GM12878 (cell line): ENCODE results near the gene HNRNPA0. TPM values are rescaled to one million over a fixed set of nuclear protein-coding genes. Genes with fewer than 3 reads are reported as not detected.

ENCODE experiments used
- ATAC-seq: fragments of 200-7000 bp; cut with Tn5 transposase; 3 replicates; pipeline ENCODE4 v1.9.1; 2020; ENCODE audit warnings: mild to moderate bottlenecking, moderate library complexity
- BruUV-seq: library from RNA; stranded (reverse); fragments of 400-500 nt; replicated peaks from 2 replicates; lab custom pipeline; 2021; lab: Mats Ljungman, UMichigan
- CTCF ChIA-PET: fragments of 300-600 bp; sonication (Branson Sonifier 250); formaldehyde crosslinking; extraction: SDS; loops from one replicate; lab custom pipeline; 2021; ENCODE audit warnings: inconsistent platforms; lab: Yijun Ruan, JAX
- POLR2A ChIA-PET: fragments of 350-600 bp; formaldehyde crosslinking; extraction: SDS; loops from one replicate; lab custom pipeline; 2021; ENCODE audit warnings: inconsistent platforms; lab: Charles Lee
- RAD21 ChIA-PET: fragments of 300-600 bp; sonication (Branson Sonifier 250); formaldehyde crosslinking; loops from one replicate; lab custom pipeline; 2023; ENCODE audit warnings: antibody characterized with exemption; ENCODE audit not compliant: unreplicated experiment; lab: Charles Lee
- SMC1A ChIA-PET: fragments of 300-600 bp; sonication (Branson Sonifier 250); formaldehyde crosslinking; loops from one replicate; lab custom pipeline; 2023; ENCODE audit not compliant: unreplicated experiment, uncharacterized antibody; lab: Charles Lee
- DNase-seq: peaks from one replicate; pipeline ENCODE4 v3.0.0-alpha.2; 2011; ENCODE audit warnings: low read depth, low spot score
- FAIRE-seq: peaks from 3 replicates; lab custom pipeline; 2011; peaks lifted over from hg19 to GRCh38; lab: Jason Lieb, UNC
- H2AFZ ChIP-seq: 2 replicates; pipeline ENCODE4 v1.6.0; 2011; ENCODE audit warnings: low read depth, low read length, control low read depth; ENCODE audit not compliant: control insufficient read depth
- H3K27ac ChIP-seq: 2 replicates; pipeline ENCODE4 v1.5.1; 2011; ENCODE audit warnings: control low read depth; ENCODE audit not compliant: control insufficient read depth, insufficient read depth
- H3K27me3 ChIP-seq, 2 experiments: replicated peaks in 1 of 2; 2 replicates each; pipeline versions ENCODE4 v1.6.0 to v1.6.1; 2011; ENCODE audit warnings: low read length in 1 of 2; ENCODE audit not compliant: control insufficient read depth in 2 of 2, insufficient read depth in 2 of 2
- H3K36me3 ChIP-seq, 2 experiments: 2 replicates each; pipeline ENCODE4 v1.5.1; 2011; ENCODE audit warnings: low read length in 1 of 2; ENCODE audit not compliant: control insufficient read depth in 2 of 2, insufficient read depth in 2 of 2
- H3K4me1 ChIP-seq: 2 replicates; pipeline ENCODE4 v1.6.1; 2011; ENCODE audit warnings: mild to moderate bottlenecking, low read length, moderate library complexity, mixed read lengths; ENCODE audit not compliant: control insufficient read depth, insufficient read depth
- H3K4me2 ChIP-seq: 2 replicates; pipeline ENCODE4 v1.6.0; 2011; ENCODE audit warnings: control low read depth; ENCODE audit not compliant: control insufficient read depth, insufficient read depth
- H3K4me3 ChIP-seq: fragments of 200-600 bp; sonication (generic); 2 replicates; pipeline ENCODE4 v1.5.1; 2016
- H3K79me2 ChIP-seq: 2 replicates; pipeline ENCODE4 v1.6.0; 2011; ENCODE audit warnings: low read length; ENCODE audit not compliant: control insufficient read depth, insufficient read depth
- H3K9ac ChIP-seq: 2 replicates; pipeline ENCODE4 v1.8.0; 2011; ENCODE audit warnings: low read length, control low read depth, mixed read lengths; ENCODE audit not compliant: control insufficient read depth, insufficient read depth
- H3K9me3 ChIP-seq: replicated peaks from 3 replicates; pipeline ENCODE4 v1.5.1; 2011; ENCODE audit warnings: mild to moderate bottlenecking, low read length; ENCODE audit not compliant: control insufficient read depth, insufficient read depth
- H4K20me1 ChIP-seq: 2 replicates; pipeline ENCODE4 v1.6.0; 2011; ENCODE audit not compliant: control insufficient read depth, insufficient read depth
- BACH1 ChIP-seq: fragments of 450-650 bp; IDR thresholded peaks from 2 replicates; pipeline ENCODE4 v1.6.1; 2017; ENCODE audit warnings: mild to moderate bottlenecking, borderline replicate concordance
- CREB1 ChIP-seq: IDR thresholded peaks from 2 replicates; pipeline ENCODE4 v1.6.1; 2012; ENCODE audit warnings: low read depth, mild to moderate bottlenecking, inconsistent platforms
- DPF2 ChIP-seq: fragments of 450-650 bp; IDR thresholded peaks from 2 replicates; pipeline ENCODE4 v1.6.1; 2017; ENCODE audit warnings: mild to moderate bottlenecking
- EED ChIP-seq: sonication (generic); IDR thresholded peaks from 2 replicates; pipeline ENCODE4 v1.6.1; 2016; ENCODE audit warnings: antibody characterized with exemption, low read depth
- HDAC6 ChIP-seq: fragments of 200-600 bp; sonication (generic); IDR thresholded peaks from one replicate; pipeline ENCODE4 v1.8.0; 2017; ENCODE audit warnings: antibody characterized with exemption; ENCODE audit not compliant: unreplicated experiment
- IRF4 ChIP-seq: IDR thresholded peaks from 2 replicates; pipeline ENCODE4 v1.6.1; 2011; ENCODE audit warnings: low read depth, low read length
- KAT2A ChIP-seq: conservative IDR thresholded peaks from 2 replicates; pipeline ENCODE4 v1.6.1; 2011; ENCODE audit warnings: low read depth, low read length; ENCODE audit not compliant: control insufficient read depth
- MEF2B ChIP-seq: fragments of 450-650 bp; IDR thresholded peaks from 2 replicates; pipeline ENCODE4 v1.6.1; 2018; ENCODE audit warnings: mild to moderate bottlenecking, moderate library complexity; ENCODE audit not compliant: partially characterized antibody, poor library complexity, severe bottlenecking
- MTA2 ChIP-seq: fragments of 450-650 bp; IDR thresholded peaks from 2 replicates; pipeline ENCODE4 v1.6.1; 2016; ENCODE audit warnings: low read depth, mild to moderate bottlenecking, moderate library complexity
- PAX5 ChIP-seq: IDR thresholded peaks from 2 replicates; pipeline ENCODE4 v1.6.1; 2011; ENCODE audit warnings: low read depth, low read length, borderline replicate concordance
- POLR2A ChIP-seq: IDR thresholded peaks from 2 replicates; pipeline ENCODE4 v1.6.1; 2011; ENCODE audit warnings: low read depth, mild to moderate bottlenecking, low read length
- RFX5 ChIP-seq: IDR thresholded peaks from 2 replicates; pipeline ENCODE4 v1.6.1; 2011; ENCODE audit warnings: low read depth, low read length, improper control_type of control experiment
- SKIL ChIP-seq: fragments of 450-650 bp; IDR thresholded peaks from 2 replicates; pipeline ENCODE4 v1.6.1; 2017; ENCODE audit warnings: mild to moderate bottlenecking, low read depth, inconsistent platforms; ENCODE audit not compliant: poor library complexity, severe bottlenecking
- SMAD5 ChIP-seq: IDR thresholded peaks from 2 replicates; pipeline ENCODE4 v1.6.1; 2016; ENCODE audit warnings: antibody characterized with exemption, low read depth
- TCF7 ChIP-seq: IDR thresholded peaks from 2 replicates; pipeline ENCODE4 v1.6.1; 2014; ENCODE audit warnings: antibody characterized with exemption, borderline replicate concordance
- YBX1 ChIP-seq: fragments of 450-650 bp; IDR thresholded peaks from 2 replicates; pipeline ENCODE4 v1.6.1; 2016; ENCODE audit warnings: antibody characterized with exemption
- ZBED1 ChIP-seq: IDR thresholded peaks from 2 replicates; pipeline ENCODE4 v1.6.1; 2016; ENCODE audit warnings: borderline replicate concordance
- WGBS: methylation state at CpG from one replicate; pipeline ENCODE4 v1.1.6; 2016; ENCODE audit warnings: low lambda C conversion rate; ENCODE audit not compliant: insufficient replicate concordance, insufficient coverage; ENCODE audit errors: missing lambda C conversion rate; 5-methylcytosine and 5-hydroxymethylcytosine counted together
- in situ Hi-C: fragments of 300-500 bp; cut with MboI; formaldehyde crosslinking; loops from 9 replicates; pipeline ENCODE4 v1.14.3; 2018; ENCODE audit warnings: mixed read lengths
- intact Hi-C: fragments of 100-400 bp; cut with micrococcal nuclease; formaldehyde crosslinking; loops from one replicate; pipeline ENCODE4 v1.14.2; 2022; ENCODE audit not compliant: unreplicated experiment
- polyA plus RNA-seq, 11 experiments: library from polyadenylated mRNA; depleted of rRNA in 4 of 11; unstranded in 6 of 11; stranded (reverse) in 5 of 11; fragments of >200 nt; fragmentation: Nextera tagmentation in 4 of 11; fragmentation: Illumina TruSeq in 1 of 11; extraction: Ambion mirVana in 4 of 11; extraction: Trizol in 1 of 11; gene quantifications; 1 replicate in 1 of 11; 2 replicates in 10 of 11; pipeline versions ENCODE4 v1.2.1 to v1.2.3, GENCODE V29; 2011 to 2016; ENCODE audit warnings: inconsistent platforms in 2 of 11, missing spikeins in 2 of 11, low read depth in 1 of 11
- total RNA-seq, 4 experiments: library from RNA; depleted of rRNA in 3 of 4; stranded (reverse); fragments of >200 nt in 3 of 4; fragmentation: Illumina TruSeq in 1 of 4; extraction: Trizol in 1 of 4; gene quantifications; 2 replicates each; pipeline versions ENCODE4 v1.2.1 to v1.2.3, GENCODE V29; 2013 to 2021
- TF ChIP-seq, protein P1 (sequence below): IDR thresholded peaks from 2 replicates; pipeline ENCODE4 v1.6.1; 2011; ENCODE audit warnings: low read depth, mild to moderate bottlenecking, low read length, moderate library complexity, borderline replicate concordance; ENCODE audit errors: extremely low read depth

The HNRNPA0 gene
- total and polyA plus RNA-seq, 10 of the 15 experiments (the other 5 are each of a cell fraction or from before 2014, with no cell fraction given), result 6.3 to 45.0 (median 12.5) TPM

DNA sequence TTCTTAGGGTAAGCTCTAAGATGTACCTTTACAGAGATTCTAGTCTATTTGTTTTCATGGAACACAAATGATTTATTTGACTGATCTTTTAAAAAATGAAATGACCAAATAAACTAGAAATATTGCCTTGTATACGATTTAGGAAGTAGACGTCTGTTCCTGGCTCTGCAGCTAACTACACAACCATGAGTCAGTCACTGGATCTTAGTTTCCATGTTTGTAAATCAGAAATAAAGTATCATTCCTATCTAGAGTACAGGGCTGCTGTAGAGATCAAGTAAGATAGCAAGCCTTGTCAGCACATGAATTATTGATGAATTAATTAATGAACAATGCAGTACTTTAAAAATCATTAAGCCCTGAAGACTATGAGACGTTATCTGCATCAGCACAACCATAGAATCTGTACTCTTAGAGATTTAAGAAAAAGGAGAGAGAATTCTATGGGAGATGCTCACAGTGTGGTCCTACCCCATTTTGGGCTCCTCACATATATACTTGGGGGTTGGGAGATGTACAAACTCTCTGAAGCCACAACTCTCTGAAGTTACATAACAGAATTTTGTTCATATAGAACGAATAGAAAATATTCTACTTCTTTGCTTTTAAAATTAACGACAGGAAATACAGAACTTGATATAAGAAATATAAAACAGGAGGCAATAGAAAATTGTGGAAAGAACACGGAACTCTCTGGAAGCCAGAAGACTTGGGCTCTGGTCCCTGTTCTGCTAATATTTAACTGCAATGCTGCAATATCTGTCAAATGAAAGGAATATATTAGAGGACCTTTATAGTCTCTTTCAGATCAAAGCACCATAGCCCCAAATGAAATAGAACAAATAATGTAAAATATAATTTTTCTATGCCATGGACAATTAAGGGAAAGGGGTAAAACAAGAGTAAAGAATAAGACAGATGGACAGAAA, 48.4 kb upstream of the HNRNPA0 start (continued):
- no peak for TF ChIP-seq DPF2
- TF ChIP-seq MTA2, result no peak

DNA sequence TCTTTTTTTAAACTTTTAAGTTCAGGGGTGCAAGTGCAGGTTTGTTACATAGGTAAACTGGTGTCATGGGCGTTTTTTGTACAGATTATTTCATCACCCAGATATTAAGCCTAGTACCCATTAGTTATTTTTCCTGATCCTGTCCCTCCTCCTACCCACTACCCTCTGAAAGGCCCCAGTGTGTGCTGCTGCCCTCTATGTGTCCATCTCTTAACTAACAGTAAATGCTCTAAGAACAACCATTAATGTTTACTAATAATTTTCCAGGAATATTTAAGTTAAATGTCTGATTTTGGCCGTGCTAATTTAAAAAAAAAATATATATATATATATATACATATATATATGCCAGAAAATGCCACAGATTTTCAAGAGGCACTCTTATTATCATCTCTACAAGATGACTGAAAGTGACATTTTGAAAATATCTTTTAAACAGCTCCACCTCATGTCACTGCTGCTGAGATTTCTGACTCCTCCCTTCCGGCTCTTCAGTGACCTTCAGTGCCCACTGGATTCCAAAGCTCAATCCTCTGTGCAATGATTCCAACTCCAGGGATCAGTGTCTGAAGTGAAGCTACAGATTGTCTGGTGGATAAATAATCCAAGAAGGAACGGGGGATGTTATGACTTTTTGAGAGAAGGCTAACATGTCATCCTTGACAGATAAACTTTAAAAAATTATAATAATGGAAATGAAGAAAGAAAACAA, 46.7 kb upstream of the HNRNPA0 start:
- H3K4me1 ChIP-seq, result no peaks in the 10 kb centered on the region
- ChIA-PET RAD21 (interaction anchor here (1.1 kb wide), 1 partner anchor 140 kb away, joined by 3 read pairs; no protein-coding TSS in a partner anchor), POLR2A (no interaction called here), SMC1A (interaction anchor here (0.7 to 1.9 kb wide), 6 partner anchors 11 to 89 kb away, joined by 3 to 12 read pairs (median 4); partner anchors contain the start of gene PKD2L2), CTCF (interaction anchor here (1.1 to 2.3 kb wide), 8 partner anchors 14 to 271 kb away, joined by 3 to 10 read pairs (median 4); no protein-coding TSS in a partner anchor)
- ATAC-seq (no peak), FAIRE-seq (no peak), DNase-seq (no peak)
- no peaks in the 10 kb centered on the region for H4K20me1 ChIP-seq
- H3K4me2 ChIP-seq, result no peak overlapping the region
- BruUV-seq, result no TSS peak
- H3K4me3 ChIP-seq, result no peak overlapping the region
- TF ChIP-seq SKIL, result no peak
- no peak for TF ChIP-seq MEF2B
- no peak for TF ChIP-seq BACH1
- TF ChIP-seq, protein P1, sequence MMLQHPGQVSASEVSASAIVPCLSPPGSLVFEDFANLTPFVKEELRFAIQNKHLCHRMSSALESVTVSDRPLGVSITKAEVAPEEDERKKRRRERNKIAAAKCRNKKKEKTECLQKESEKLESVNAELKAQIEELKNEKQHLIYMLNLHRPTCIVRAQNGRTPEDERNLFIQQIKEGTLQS, result no peak
- TF ChIP-seq KAT2A, result no peak
- no peak for TF ChIP-seq IRF4
- no peak for TF ChIP-seq POLR2A
- TF ChIP-seq YBX1, result no peak
- TF ChIP-seq HDAC6, result no peak
- TF ChIP-seq EED, result no peak
- TF ChIP-seq SMAD5, result no peak
- TF ChIP-seq PAX5, result no peak
- TF ChIP-seq RFX5, result no peak
- no peak for TF ChIP-seq CREB1
- TF ChIP-seq ZBED1, result no peak
- TF ChIP-seq TCF7, result no peak
- no peaks in the 10 kb centered on the region for H3K9me3 ChIP-seq
- H3K27ac ChIP-seq, result no peak overlapping the region
- no peaks in the 10 kb centered on the region for H3K36me3 ChIP-seq
- no peak overlapping the region for H3K9ac ChIP-seq
- no peak overlapping the region for H2AFZ ChIP-seq
- 76% methylated on average over 4 of the region's 4 CpGs for WGBS
- in situ Hi-C loops (no loop called here), intact Hi-C loops (no loop called here)
- no peaks in the 10 kb centered on the region for H3K79me2 ChIP-seq
- H3K27me3 ChIP-seq, result no peaks in the 10 kb centered on the region
